Measurements from ENCODE around the gene RASSF7. TPM values are rescaled to one million over a fixed set of nuclear protein-coding genes. Genes with fewer than 3 reads are reported as not detected.
A peak's percentile ranks its signal among the peaks of the same experiment; 100 is the strongest.

RASSF7 gene
- total RNA-seq, 2 experiments from 2014 or later: 18.8 to 21.9 TPM

- CTCF ChIA-PET: interaction anchor here (1.7 kb wide), 1 partner anchor 10 kb away, joined by 5 read pairs; no protein-coding TSS in a partner anchor
Observed at GRCh38 chr11:528166-528814, 32.5 kb upstream of the RASSF7 start.

DNA sequence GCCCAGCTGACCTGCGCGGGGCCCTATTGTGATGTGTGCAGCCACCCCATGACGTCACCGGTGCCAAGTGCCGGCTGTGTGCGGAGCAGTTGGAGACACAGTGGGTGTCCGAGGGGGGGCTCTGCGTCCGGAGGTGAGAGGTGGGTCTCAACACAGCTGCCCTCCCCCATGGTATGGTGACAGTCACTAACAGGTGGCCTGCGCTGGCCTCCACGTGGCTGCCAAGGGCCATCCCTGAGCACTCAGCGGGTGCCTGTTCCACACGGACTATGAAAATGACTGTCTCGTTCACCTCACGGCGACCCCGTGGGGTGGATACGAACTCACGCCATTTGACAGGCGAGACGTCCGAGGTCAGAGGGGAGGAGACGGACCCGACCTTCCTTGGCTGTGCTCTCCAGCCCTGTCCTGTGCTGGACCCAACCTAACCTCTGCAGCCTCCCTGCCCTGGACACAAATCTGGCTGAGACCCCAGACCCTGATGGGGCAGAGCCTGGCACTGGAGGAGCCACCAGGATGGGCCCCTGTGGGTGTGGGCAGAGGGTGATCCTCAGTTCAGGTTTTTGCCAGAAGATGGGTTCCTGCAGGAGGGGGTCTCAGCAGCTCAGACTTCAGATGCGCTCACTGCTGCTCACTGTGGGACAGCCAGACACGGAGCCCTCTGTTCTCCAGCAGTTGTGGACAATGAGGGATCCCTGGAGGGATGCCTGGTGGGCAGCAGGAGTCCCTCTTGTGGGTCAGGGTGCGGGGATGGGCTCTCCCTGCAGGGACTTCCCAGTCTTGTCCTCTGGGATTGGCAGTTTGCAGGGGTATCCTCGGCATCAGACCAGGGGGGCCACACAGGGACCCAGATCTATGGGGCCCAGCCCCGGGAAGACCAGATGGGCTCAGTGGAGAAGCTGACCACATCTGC, 31.7 kb upstream of the RASSF7 start:
- no peak for DNase-seq
- no peaks in the 10 kb centered on the region for H3K27me3 Mint-ChIP-seq
- ChIA-PET POLR2A (no interaction called here), CTCF (interaction anchor here (1.7 kb wide), 1 partner anchor 11 kb away, joined by 5 read pairs; no protein-coding TSS in a partner anchor)
- intact Hi-C loops (cut with micrococcal nuclease): no loop called here
- H3K36me3 Mint-ChIP-seq: peaks cover 5% of the 10 kb centered on the region
- no peaks in the 10 kb centered on the region for H3K4me1 Mint-ChIP-seq (ENCODE audit: low read depth)
- H3K4me3 Mint-ChIP-seq: no peak overlapping the region
- no peaks in the 10 kb centered on the region for H3K9me3 Mint-ChIP-seq
- H3K27ac Mint-ChIP-seq: no peak overlapping the region

More at GRCh38 chr11:528166-528814, 32.5 kb upstream of the RASSF7 start:
- peaks cover 5% of the 10 kb centered on the region for H3K36me3 Mint-ChIP-seq
- no peaks in the 10 kb centered on the region for H3K4me1 Mint-ChIP-seq (ENCODE audit: low read depth)
- POLR2A ChIA-PET: no interaction called here
- intact Hi-C loops (cut with micrococcal nuclease): no loop called here
- H3K9me3 Mint-ChIP-seq: no peaks in the 10 kb centered on the region
- DNase-seq: no peak
- no peak overlapping the region for H3K27ac Mint-ChIP-seq
- no peaks in the 10 kb centered on the region for H3K27me3 Mint-ChIP-seq
- H3K4me3 Mint-ChIP-seq: no peak overlapping the region

DNA sequence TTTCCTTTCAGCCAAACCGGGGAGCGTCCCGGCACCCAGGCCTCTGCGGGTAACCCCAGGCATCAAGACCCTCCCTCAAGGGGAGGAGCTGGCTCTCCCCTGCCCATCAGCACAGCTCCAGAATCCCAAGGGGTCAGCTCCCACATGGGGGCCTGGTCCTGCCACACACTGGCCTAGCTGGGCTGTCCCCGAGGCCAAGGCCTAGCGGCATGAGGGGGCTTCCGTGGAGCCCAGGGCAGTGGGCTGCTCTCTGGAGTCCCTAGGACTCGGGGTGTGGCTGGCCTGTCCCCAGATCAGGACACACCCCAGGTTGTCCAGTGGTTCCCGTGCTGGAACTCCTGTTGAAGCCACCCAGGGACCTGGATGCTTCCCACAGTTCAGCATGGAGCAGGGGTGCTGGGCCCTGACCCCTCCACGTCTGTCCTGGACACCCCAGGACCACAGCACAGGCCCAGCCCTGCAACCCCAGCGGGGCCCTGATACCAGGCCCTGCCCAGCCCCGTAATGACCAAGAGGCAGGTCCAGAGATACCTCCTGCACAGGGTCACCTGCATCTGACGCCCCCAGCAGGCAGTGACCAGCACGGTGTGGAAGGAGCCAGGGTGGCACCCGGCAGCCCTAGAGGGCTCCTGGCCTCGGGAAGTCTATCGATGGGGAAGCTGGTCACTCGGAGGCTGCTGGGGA, 30.9 kb upstream of the RASSF7 start:
- Mint-ChIP-seq H3K9me3 (no peaks in the 10 kb centered on the region), H3K4me1 (ENCODE audit: low read depth) (no peaks in the 10 kb centered on the region), H3K27me3 (no peaks in the 10 kb centered on the region), H3K4me3 (no peak overlapping the region), H3K36me3 (peaks cover 5% of the 10 kb centered on the region), H3K27ac (no peak overlapping the region)
- CTCF ChIA-PET: no interaction called here
- intact Hi-C loops (cut with micrococcal nuclease): no loop called here
- DNase-seq: no peak
- POLR2A ChIA-PET: no interaction called here

GRCh38 chr11:530960-531831, 29.6 kb upstream of the RASSF7 start:
- intact Hi-C loops (cut with micrococcal nuclease): no loop called here
- no peak for DNase-seq
- Mint-ChIP-seq H3K27ac (no peak overlapping the region), H3K4me1 (ENCODE audit: low read depth) (peaks cover 2% of the 10 kb centered on the region), H3K36me3 (peaks cover 5% of the 10 kb centered on the region), H3K4me3 (no peak overlapping the region), H3K27me3 (no peaks in the 10 kb centered on the region), H3K9me3 (no peaks in the 10 kb centered on the region)
- ChIA-PET POLR2A (no interaction called here), CTCF (interaction anchor here (0.6 kb wide), 1 partner anchor 12 kb away, joined by 3 read pairs; no protein-coding TSS in a partner anchor)

GRCh38 chr11:531919-532526, 28.7 kb upstream of the RASSF7 start:
- Mint-ChIP-seq H3K27ac (no peak overlapping the region), H3K9me3 (no peaks in the 10 kb centered on the region), H3K4me3 (no peak overlapping the region), H3K27me3 (no peaks in the 10 kb centered on the region), H3K36me3 (peaks cover 5% of the 10 kb centered on the region), H3K4me1 (ENCODE audit: low read depth) (peaks cover 2% of the 10 kb centered on the region)
- intact Hi-C loops (cut with micrococcal nuclease): no loop called here
- DNase-seq: no peak
- ChIA-PET POLR2A (no interaction called here), CTCF (interaction anchor here (1.4 kb wide), 1 partner anchor 13 kb away, joined by 3 read pairs; no protein-coding TSS in a partner anchor)

DNA sequence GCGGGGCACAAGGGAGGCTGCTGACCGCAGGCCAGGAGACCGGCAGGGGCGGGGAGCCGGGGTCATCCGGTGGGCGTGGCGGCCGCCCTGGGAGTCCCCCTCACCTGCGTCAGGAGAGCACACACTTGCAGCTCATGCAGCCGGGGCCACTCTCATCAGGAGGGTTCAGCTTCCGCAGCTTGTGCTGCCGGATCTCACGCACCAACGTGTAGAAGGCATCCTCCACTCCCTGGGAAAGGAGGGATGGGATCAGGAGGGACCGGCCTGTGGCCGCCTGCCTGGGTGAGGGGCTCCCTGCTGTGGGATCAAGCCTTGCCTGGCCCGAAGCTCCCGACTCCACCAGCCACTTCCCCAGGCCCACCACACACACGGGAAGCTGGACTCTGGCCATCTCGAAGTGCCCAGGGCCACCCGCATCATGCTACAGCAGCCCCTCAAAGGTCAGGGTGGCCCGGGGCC, 28.2 kb upstream of the RASSF7 start:
- no peak for DNase-seq
- POLR2A ChIA-PET: interaction anchor here (1.0 kb wide), 1 partner anchor 43 kb away, joined by 3 read pairs; no protein-coding TSS in a partner anchor
- no peaks in the 10 kb centered on the region for H3K9me3 Mint-ChIP-seq

GRCh38 chr11:532986-533585, 27.7 kb upstream of the RASSF7 start:
- ChIA-PET POLR2A (interaction anchor here (0.5 to 1.0 kb wide), 2 partner anchors 13 to 43 kb away, joined by 3 read pairs; no protein-coding TSS in a partner anchor), CTCF (interaction anchor here (1.1 to 1.4 kb wide), 2 partner anchors 11 to 14 kb away, joined by 3 to 4 read pairs; no protein-coding TSS in a partner anchor)
- Mint-ChIP-seq H3K4me3 (no peak overlapping the region), H3K9me3 (no peaks in the 10 kb centered on the region), H3K36me3 (peaks cover 5% of the 10 kb centered on the region), H3K4me1 (ENCODE audit: low read depth) (peaks cover 6% of the 10 kb centered on the region), H3K27ac (no peak overlapping the region), H3K27me3 (no peaks in the 10 kb centered on the region)
- no peak for DNase-seq
- intact Hi-C loops (cut with micrococcal nuclease): no loop called here

More for the DNA sequence above, 28.2 kb upstream of the RASSF7 start:
- H3K27ac Mint-ChIP-seq: no peak overlapping the region
- peaks cover 2% of the 10 kb centered on the region for H3K4me1 Mint-ChIP-seq (ENCODE audit: low read depth)
- no peak overlapping the region for H3K4me3 Mint-ChIP-seq
- H3K36me3 Mint-ChIP-seq: peaks cover 5% of the 10 kb centered on the region
- no peaks in the 10 kb centered on the region for H3K27me3 Mint-ChIP-seq
- intact Hi-C loops (cut with micrococcal nuclease): no loop called here
- CTCF ChIA-PET: interaction anchor here (1.1 to 1.4 kb wide), 2 partner anchors 10 to 13 kb away, joined by 3 to 4 read pairs; no protein-coding TSS in a partner anchor

DNA sequence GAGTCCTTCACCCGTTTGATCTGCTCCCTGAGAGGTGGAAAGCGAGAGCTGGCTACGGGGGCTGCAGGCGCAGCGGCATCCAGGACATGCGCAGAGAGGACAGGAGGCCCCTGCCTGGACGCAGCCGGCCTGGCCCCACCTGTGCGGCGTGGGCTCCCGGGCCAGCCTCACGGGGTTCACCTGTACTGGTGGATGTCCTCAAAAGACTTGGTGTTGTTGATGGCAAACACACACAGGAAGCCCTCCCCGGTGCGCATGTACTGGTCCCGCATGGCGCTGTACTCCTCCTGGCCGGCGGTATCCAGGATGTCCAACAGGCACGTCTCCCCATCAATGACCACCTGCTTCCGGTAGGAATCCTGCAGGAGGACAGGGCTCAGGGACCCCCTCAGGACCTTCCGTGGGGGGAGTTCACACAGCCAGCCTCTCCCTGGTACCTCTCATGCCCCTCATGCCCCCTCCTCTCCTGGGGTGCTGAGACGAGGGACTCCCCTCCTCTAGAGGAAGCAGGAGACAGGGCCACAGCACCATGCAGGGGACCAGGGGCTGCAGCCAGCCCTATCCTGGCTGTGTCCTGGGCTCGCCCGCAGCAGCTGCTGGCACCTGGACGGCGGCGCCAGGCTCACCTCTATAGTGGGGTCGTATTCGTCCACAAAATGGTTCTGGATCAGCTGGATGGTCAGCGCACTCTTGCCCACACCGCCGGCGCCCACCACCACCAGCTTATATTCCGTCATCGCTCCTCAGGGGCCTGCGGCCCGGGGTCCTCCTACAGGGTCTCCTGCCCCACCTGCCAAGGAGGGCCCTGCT, 27.0 kb upstream of the RASSF7 start:
- H3K27me3 Mint-ChIP-seq: no peaks in the 10 kb centered on the region
- H3K36me3 Mint-ChIP-seq: peaks cover 5% of the 10 kb centered on the region
- H3K4me1 Mint-ChIP-seq (ENCODE audit: low read depth): peaks cover 9% of the 10 kb centered on the region
- CTCF ChIA-PET: interaction anchor here (1.1 to 1.3 kb wide), 2 partner anchors 11 to 190 kb away, joined by 4 to 5 read pairs; no protein-coding TSS in a partner anchor
- no peak overlapping the region for H3K4me3 Mint-ChIP-seq
- no peak overlapping the region for H3K27ac Mint-ChIP-seq
- DNase-seq: no peak
- intact Hi-C loops (cut with micrococcal nuclease): no loop called here
- no peaks in the 10 kb centered on the region for H3K9me3 Mint-ChIP-seq
- POLR2A ChIA-PET: interaction anchor here (0.5 kb wide), 1 partner anchor 14 kb away, joined by 3 read pairs; no protein-coding TSS in a partner anchor

DNA sequence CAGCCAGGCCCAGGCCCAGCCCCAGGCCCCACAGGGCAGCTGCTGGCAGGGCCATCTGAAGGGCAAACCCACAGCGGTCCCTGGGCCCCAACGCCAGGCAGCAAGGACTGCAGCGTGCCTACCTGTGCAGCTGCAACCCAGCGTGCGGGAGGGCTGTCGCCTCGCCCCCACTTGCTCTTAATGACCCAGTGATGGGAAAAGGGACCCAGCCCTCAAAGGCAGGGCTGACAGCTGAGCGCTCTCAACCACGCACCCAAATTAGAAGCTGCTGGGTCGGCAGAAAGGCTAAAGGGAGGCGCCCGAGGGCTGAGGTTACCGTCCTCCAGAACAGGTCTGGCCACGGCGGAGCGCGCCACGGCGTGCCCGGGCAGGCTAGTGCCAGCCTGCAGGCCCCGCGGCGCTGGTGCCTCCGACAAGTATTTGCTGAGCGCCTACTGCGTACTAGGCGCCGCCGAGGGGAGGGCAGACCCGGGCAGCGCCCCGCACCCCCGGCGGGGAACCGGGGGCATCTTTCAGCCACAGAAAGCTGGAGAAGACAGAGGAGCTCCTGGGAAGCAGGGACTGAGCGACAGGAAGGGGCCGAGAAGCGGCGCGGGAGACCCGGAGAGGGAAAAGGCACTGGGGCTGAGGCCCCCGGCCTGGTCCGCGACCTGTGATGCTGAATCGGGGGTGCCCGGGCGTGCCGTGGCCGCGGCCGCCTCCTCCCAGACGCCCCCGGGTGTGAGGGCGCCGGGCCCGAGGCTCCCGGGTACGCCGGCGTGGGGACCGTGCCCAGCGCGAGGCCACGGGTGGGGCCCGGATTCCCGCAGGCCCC, 26.2 kb upstream of the RASSF7 start:
- intact Hi-C loops (cut with micrococcal nuclease): loop anchor here (5.0 kb wide), 2 partner anchors 163 to 188 kb away; partner anchors contain the start of genes DEAF1 and TMEM80
- peak overlapping the region; percentile 28 for H3K27ac Mint-ChIP-seq
- DNase-seq: peak; percentile 49

More for the DNA sequence above, 26.2 kb upstream of the RASSF7 start:
- peaks cover 5% of the 10 kb centered on the region for H3K36me3 Mint-ChIP-seq
- peaks cover 9% of the 10 kb centered on the region for H3K4me1 Mint-ChIP-seq (ENCODE audit: low read depth)
- CTCF ChIA-PET: interaction anchor here (1.3 to 3.3 kb wide), 3 partner anchors 16 to 189 kb away, joined by 5 to 30 read pairs (median 8); no protein-coding TSS in a partner anchor
- no peaks in the 10 kb centered on the region for H3K9me3 Mint-ChIP-seq
- POLR2A ChIA-PET: interaction anchor here (2.1 kb wide), 1 partner anchor 81 kb away, joined by 5 read pairs; the partner anchor contains the start of gene IRF7
- H3K27me3 Mint-ChIP-seq: no peaks in the 10 kb centered on the region
- peak overlapping the region; percentile 71 for H3K4me3 Mint-ChIP-seq

Measured in activated CD4-positive, alpha-beta memory T cell treated with anti-CD3 and anti-CD28 coated beads for 36 hours (primary cell).